Smooth muscle cell (in vitro differentiated cells): ENCODE data around the gene ZNF536. TPM values are rescaled to one million over a fixed set of nuclear protein-coding genes. Genes with fewer than 3 reads are reported as not detected.

Source experiments
- DNase-seq: peaks from one replicate; lab custom pipeline; 2025; ENCODE audit not compliant: unreplicated experiment; lab: John Stamatoyannopoulos, UW
- H2AFZ ChIP-seq: fragments of 200-600 bp; sonication (generic); 2 replicates; pipeline ENCODE4 v1.6.0; 2016; ENCODE audit warnings: antibody characterized with exemption, low read depth, mild to moderate bottlenecking
- H3F3A ChIP-seq: fragments of 200-600 bp; sonication (generic); 2 replicates; pipeline ENCODE4 v1.6.0; 2017; ENCODE audit warnings: antibody characterized with exemption, low read depth
- H3K27ac ChIP-seq: fragments of 200-600 bp; sonication (generic); 2 replicates; pipeline ENCODE4 v1.5.1; 2016; ENCODE audit warnings: low read depth, mild to moderate bottlenecking
- H3K27me3 ChIP-seq: fragments of 200-600 bp; sonication (generic); 2 replicates; pipeline ENCODE4 v1.6.1; 2016; ENCODE audit warnings: low read depth, mild to moderate bottlenecking
- H3K36me3 ChIP-seq: fragments of 200-600 bp; sonication (generic); 2 replicates; pipeline ENCODE4 v1.5.1; 2016; ENCODE audit warnings: low read depth
- H3K4me1 ChIP-seq: fragments of 200-600 bp; sonication (generic); 2 replicates; pipeline ENCODE4 v1.5.1; 2016; ENCODE audit warnings: low read depth
- H3K4me2 ChIP-seq: fragments of 200-600 bp; sonication (generic); 2 replicates; pipeline ENCODE4 v1.6.0; 2016; ENCODE audit warnings: mild to moderate bottlenecking
- H3K4me3 ChIP-seq: fragments of 200-600 bp; sonication (generic); 2 replicates; pipeline ENCODE4 v1.5.1; 2016; ENCODE audit warnings: mild to moderate bottlenecking
- H3K79me2 ChIP-seq: fragments of 200-600 bp; sonication (generic); 2 replicates; pipeline ENCODE4 v1.6.0; 2016; ENCODE audit warnings: low read depth, mild to moderate bottlenecking
- H3K9ac ChIP-seq: fragments of 200-600 bp; sonication (generic); 2 replicates; pipeline ENCODE4 v1.6.0; 2016; ENCODE audit warnings: low read depth
- H3K9me3 ChIP-seq: fragments of 200-600 bp; sonication (generic); replicated peaks from 2 replicates; pipeline ENCODE4 v1.5.1; 2016; ENCODE audit warnings: low read depth
- H4K20me1 ChIP-seq: fragments of 200-600 bp; sonication (generic); 2 replicates; pipeline ENCODE4 v1.6.0; 2016; ENCODE audit warnings: low read depth
- WGBS: methylation state at CpG from one replicate; pipeline ENCODE4 v1.1.7; 2016; ENCODE audit warnings: low lambda C conversion rate; 5-methylcytosine and 5-hydroxymethylcytosine counted together
- polyA plus RNA-seq: library from polyadenylated mRNA; unstranded; fragments of >200 nt; fragmentation: Nextera tagmentation; extraction: Ambion mirVana; gene quantifications from 2 replicates; pipeline ENCODE4 v1.2.1, GENCODE V29; 2016
- total RNA-seq: library from RNA; depleted of rRNA; stranded (reverse); fragments of >200 nt; gene quantifications from 2 replicates; pipeline ENCODE4 v1.2.3, GENCODE V29; 2014
- TF ChIP-seq, protein P1 (sequence below): fragments of 200-600 bp; sonication (generic); IDR thresholded peaks from 2 replicates; pipeline ENCODE4 v1.5.1; 2017; ENCODE audit warnings: borderline replicate concordance, mild to moderate bottlenecking, antibody characterized with exemption; ENCODE audit not compliant: insufficient read depth, poor library complexity, severe bottlenecking

Gene ZNF536
- total and polyA plus RNA-seq, 2 experiments from 2014 or later, result not detected

DNA sequence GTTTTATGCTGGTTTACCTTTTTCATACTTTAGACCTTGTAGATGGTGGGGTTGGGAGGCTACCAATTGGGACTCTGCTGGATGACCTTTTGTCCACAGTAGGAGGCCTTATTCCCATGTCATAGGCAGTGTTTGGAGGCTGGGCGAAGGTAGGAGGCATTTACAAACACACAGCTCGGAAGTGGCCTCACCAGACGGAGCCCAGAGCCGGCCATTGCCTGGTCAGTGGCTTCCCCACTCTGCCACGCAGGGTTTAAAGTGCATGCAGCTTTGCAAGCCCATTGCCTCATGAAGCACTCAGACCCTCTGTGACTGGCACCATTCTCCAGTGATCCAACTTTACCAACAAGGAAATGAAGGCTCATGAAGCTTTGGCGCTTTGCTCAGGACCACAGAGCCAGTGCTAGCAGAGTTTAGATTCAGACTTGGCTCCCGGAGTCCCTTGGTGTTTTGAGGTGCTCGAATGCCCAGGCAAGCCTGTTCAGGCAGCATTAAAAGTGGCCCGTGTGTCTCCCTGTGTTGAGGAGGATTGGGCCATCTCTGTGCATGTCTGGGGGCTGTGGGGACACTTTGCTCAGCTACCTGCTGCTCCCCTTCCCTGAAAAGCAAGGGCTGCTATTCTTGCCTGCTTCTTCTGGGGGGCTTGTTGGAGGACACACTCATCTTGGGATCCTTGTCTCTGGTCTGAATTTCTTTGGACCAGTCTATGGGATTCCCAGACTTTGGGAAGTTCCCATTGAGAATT, 148.7 kb downstream of the ZNF536 start:
- TF ChIP-seq, protein P1, sequence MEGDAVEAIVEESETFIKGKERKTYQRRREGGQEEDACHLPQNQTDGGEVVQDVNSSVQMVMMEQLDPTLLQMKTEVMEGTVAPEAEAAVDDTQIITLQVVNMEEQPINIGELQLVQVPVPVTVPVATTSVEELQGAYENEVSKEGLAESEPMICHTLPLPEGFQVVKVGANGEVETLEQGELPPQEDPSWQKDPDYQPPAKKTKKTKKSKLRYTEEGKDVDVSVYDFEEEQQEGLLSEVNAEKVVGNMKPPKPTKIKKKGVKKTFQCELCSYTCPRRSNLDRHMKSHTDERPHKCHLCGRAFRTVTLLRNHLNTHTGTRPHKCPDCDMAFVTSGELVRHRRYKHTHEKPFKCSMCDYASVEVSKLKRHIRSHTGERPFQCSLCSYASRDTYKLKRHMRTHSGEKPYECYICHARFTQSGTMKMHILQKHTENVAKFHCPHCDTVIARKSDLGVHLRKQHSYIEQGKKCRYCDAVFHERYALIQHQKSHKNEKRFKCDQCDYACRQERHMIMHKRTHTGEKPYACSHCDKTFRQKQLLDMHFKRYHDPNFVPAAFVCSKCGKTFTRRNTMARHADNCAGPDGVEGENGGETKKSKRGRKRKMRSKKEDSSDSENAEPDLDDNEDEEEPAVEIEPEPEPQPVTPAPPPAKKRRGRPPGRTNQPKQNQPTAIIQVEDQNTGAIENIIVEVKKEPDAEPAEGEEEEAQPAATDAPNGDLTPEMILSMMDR, result no peak
- no peak for DNase-seq
- no peaks in the 10 kb centered on the region for H3K9me3 ChIP-seq

DNA sequence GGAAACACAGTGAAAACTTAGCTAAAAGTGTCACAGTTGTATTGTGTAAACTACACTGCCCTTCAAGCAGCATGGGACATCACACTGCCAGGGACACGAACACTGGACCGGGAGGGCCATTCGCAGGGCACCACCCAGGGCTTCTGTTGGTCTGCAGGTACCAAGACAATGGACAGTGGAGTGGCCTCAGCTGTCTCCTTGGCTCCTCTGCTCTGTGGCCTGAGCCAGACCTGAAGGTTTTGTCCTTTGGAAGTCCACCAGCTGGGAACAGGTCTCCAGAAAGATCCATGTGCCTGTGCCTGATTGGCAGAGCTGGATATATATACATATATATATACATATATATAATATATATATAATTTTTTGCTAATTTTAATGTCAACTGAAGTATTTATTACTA, 149.8 kb downstream of the ZNF536 start:
- Histone ChIP-seq H3K27ac (no peak overlapping the region), H3K4me3 (no peak overlapping the region), H3K9me3 (no peaks in the 10 kb centered on the region), H3F3A (no peaks in the 10 kb centered on the region), H2AFZ (no peak overlapping the region), H3K9ac (no peak overlapping the region), H3K4me2 (no peak overlapping the region), H3K36me3 (no peaks in the 10 kb centered on the region), H4K20me1 (no peaks in the 10 kb centered on the region), H3K4me1 (no peaks in the 10 kb centered on the region), H3K27me3 (peaks cover 9% of the 10 kb centered on the region), H3K79me2 (no peaks in the 10 kb centered on the region)
- TF ChIP-seq, protein P1, result no peak
- DNase-seq, result no peak
- 92% methylated on average over 3 of the region's 3 CpGs for WGBS

More for the DNA sequence above, 148.7 kb downstream of the ZNF536 start:
- H3K27me3 ChIP-seq, result peaks cover 9% of the 10 kb centered on the region
- H3F3A ChIP-seq, result no peaks in the 10 kb centered on the region
- H3K4me2 ChIP-seq, result no peak overlapping the region
- no peaks in the 10 kb centered on the region for H3K79me2 ChIP-seq
- no peaks in the 10 kb centered on the region for H4K20me1 ChIP-seq
- no peak overlapping the region for H2AFZ ChIP-seq
- WGBS, result 89% methylated on average over 9 of the region's 9 CpGs
- no peaks in the 10 kb centered on the region for H3K4me1 ChIP-seq
- no peak overlapping the region for H3K27ac ChIP-seq
- no peak overlapping the region for H3K9ac ChIP-seq
- H3K36me3 ChIP-seq, result no peaks in the 10 kb centered on the region
- no peak overlapping the region for H3K4me3 ChIP-seq

DNA sequence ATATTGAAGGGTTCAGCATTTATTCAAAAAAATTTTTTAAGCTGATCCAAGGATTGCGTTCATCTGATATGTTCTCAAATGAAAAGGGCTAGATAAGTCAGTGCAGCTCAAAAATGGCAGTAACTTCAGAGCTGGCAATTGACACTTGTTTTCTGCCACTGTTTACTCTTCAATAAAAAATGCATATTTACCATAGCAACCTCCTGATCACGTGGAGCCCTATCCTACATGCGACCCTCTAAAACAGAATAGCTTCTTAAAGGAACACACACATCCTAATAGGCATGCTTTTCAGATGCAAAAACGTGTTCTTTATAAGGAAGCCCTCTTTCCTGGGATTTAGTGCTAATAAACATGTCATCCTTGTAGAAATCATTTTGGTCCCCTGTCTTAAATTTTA, 150.2 kb downstream of the ZNF536 start:
- no peak overlapping the region for H3K4me2 ChIP-seq
- H3K36me3 ChIP-seq, result no peaks in the 10 kb centered on the region
- H3K9ac ChIP-seq, result no peak overlapping the region
- H3K9me3 ChIP-seq, result no peaks in the 10 kb centered on the region
- H3K79me2 ChIP-seq, result no peaks in the 10 kb centered on the region
- TF ChIP-seq, protein P1, result no peak
- no peak overlapping the region for H2AFZ ChIP-seq
- DNase-seq, result no peak
- no peaks in the 10 kb centered on the region for H3F3A ChIP-seq
- H3K4me3 ChIP-seq, result no peak overlapping the region
- H4K20me1 ChIP-seq, result no peaks in the 10 kb centered on the region
- peaks cover 9% of the 10 kb centered on the region for H3K27me3 ChIP-seq
- 37% methylated on average over 4 of the region's 4 CpGs for WGBS
- no peak overlapping the region for H3K27ac ChIP-seq
- H3K4me1 ChIP-seq, result no peaks in the 10 kb centered on the region

DNA sequence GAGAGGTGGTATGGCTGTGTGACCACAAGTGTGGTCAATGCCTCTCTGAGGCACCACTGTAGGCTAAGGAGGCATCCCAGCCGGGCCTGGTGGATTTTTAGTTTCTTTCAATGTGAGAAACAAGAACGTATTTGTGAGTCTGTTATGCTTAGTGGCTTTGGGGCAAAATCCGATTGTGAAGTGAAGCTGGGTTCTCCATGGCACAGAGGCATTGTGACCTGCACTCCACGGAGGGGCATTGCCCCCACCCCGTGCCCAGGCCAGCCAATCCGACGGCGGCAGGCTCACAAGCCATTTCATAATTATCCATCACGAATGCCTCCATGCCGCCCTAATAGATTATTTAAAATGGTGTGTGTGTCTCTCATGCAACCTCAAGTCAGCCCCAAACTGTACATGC, 151.6 kb downstream of the ZNF536 start:
- Histone ChIP-seq H2AFZ (no peak overlapping the region), H3F3A (no peaks in the 10 kb centered on the region), H3K27ac (no peak overlapping the region), H3K79me2 (no peaks in the 10 kb centered on the region), H3K4me1 (no peaks in the 10 kb centered on the region), H4K20me1 (no peaks in the 10 kb centered on the region), H3K4me2 (no peak overlapping the region), H3K36me3 (no peaks in the 10 kb centered on the region), H3K9ac (no peak overlapping the region), H3K4me3 (no peak overlapping the region), H3K27me3 (peaks cover 9% of the 10 kb centered on the region), H3K9me3 (no peaks in the 10 kb centered on the region)
- no peak for DNase-seq
- WGBS, result 86% methylated on average over 10 of the region's 10 CpGs
- TF ChIP-seq, protein P1, result no peak
